LNCaP clone FGC (cell line): ENCODE results near the gene SMAP2.

ENCODE experiments used
- DNase-seq: peaks from one replicate; pipeline ENCODE4 v3.0.0-alpha.2; 2011; ENCODE audit warnings: low read depth
- H3K4me3 ChIP-seq: 2 replicates; pipeline ENCODE4 v1.5.1; 2011; ENCODE audit warnings: mild to moderate bottlenecking, low read depth, low read length, control low read depth
- CTCF ChIP-seq: IDR thresholded peaks from 2 replicates; pipeline ENCODE4 v1.5.1; 2012; ENCODE audit warnings: mild to moderate bottlenecking; ENCODE audit not compliant: control insufficient read depth, insufficient read depth; ENCODE audit errors: extremely low read depth

SMAP2 gene

GRCh38 chr1:40409467-40409866 is 35.9 kb downstream of the SMAP2 start:
- TF ChIP-seq CTCF: no peak
- DNase-seq: no peak
- H3K4me3 ChIP-seq: no peak overlapping the region

GRCh38 chr1:40411294-40411693 is 37.8 kb downstream of the SMAP2 start:
- no peak overlapping the region for H3K4me3 ChIP-seq
- no peak for TF ChIP-seq CTCF
- DNase-seq: peak; percentile 23

- H3K4me3 ChIP-seq: no peak overlapping the region
- no peak for TF ChIP-seq CTCF
- DNase-seq: no peak
These were observed 38.3 kb downstream of the SMAP2 start for GRCh38 chr1:40411843-40412242.

GRCh38 chr1:40413527-40414252 is 40.2 kb downstream of the SMAP2 start:
- no peak for TF ChIP-seq CTCF
- no peak for DNase-seq
- H3K4me3 ChIP-seq: no peak overlapping the region

- no peak for TF ChIP-seq CTCF
- H3K4me3 ChIP-seq: no peak overlapping the region
- DNase-seq: no peak
These were observed 40.8 kb downstream of the SMAP2 start for GRCh38 chr1:40414331-40414730.

- no peak for DNase-seq
- TF ChIP-seq CTCF: no peak
These were observed 43.2 kb downstream of the SMAP2 start for GRCh38 chr1:40416709-40417108.

More at GRCh38 chr1:40416709-40417108, 43.2 kb downstream of the SMAP2 start:
- no peak overlapping the region for H3K4me3 ChIP-seq
